Measurements from ENCODE around the gene TEX36.

- TF ChIP-seq, protein P1, sequence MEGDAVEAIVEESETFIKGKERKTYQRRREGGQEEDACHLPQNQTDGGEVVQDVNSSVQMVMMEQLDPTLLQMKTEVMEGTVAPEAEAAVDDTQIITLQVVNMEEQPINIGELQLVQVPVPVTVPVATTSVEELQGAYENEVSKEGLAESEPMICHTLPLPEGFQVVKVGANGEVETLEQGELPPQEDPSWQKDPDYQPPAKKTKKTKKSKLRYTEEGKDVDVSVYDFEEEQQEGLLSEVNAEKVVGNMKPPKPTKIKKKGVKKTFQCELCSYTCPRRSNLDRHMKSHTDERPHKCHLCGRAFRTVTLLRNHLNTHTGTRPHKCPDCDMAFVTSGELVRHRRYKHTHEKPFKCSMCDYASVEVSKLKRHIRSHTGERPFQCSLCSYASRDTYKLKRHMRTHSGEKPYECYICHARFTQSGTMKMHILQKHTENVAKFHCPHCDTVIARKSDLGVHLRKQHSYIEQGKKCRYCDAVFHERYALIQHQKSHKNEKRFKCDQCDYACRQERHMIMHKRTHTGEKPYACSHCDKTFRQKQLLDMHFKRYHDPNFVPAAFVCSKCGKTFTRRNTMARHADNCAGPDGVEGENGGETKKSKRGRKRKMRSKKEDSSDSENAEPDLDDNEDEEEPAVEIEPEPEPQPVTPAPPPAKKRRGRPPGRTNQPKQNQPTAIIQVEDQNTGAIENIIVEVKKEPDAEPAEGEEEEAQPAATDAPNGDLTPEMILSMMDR (IDR thresholded peaks at IDR 0.05) = no peak
- TF ChIP-seq POLR2A (IDR thresholded peaks at IDR 0.05; ENCODE audit: low read depth) (no peak), POLR2AphosphoS5 (IDR thresholded peaks at IDR 0.05) (no peak)
These were observed 9.9 kb upstream of the TEX36 start for GRCh38 chr10:125692601-125693523.

Data from esophagus muscularis mucosa (tissue), 3 donors.